ENCODE results near the gene HTR6.
"Not testable (repeated sequence)": the region's sequence is repeated elsewhere in the genome, so short reads cannot be mapped to it uniquely, and the experiment has no call there.

The HTR6 gene

GRCh38 chr1:19637606-19638005 is 27.1 kb upstream of the HTR6 start:
- no peak for DNase-seq
- Histone ChIP-seq H3K4me2 (ENCODE audit: low read depth, low read length) (no peak overlapping the region), H4K20me1 (ENCODE audit: insufficient read depth, low read length) (no peaks in the 10 kb centered on the region), H3K9me2 (replicated peaks; ENCODE audit: insufficient read depth, low read length) (no peaks in the 10 kb centered on the region), H3K4me3 (ENCODE audit: low read length) (no peak overlapping the region), H3K4me1 (ENCODE audit: low read length) (no peaks in the 10 kb centered on the region), H3K36me3 (replicated peaks; ENCODE audit: insufficient read depth, low read length) (no peaks in the 10 kb centered on the region), H3K27me3 (replicated peaks; ENCODE audit: insufficient read depth, low read length) (peaks cover 6% of the 10 kb centered on the region; the same call in 1 of the 2 replicates), H3K9me3 (replicated peaks; ENCODE audit: insufficient read depth, low read length) (no peaks in the 10 kb centered on the region), H3K27ac (ENCODE audit: low read length) (no peak overlapping the region), H2AFZ (ENCODE audit: low read length) (no peak overlapping the region), H3K79me2 (ENCODE audit: low read length) (no peaks in the 10 kb centered on the region), H3F3A (ENCODE audit: insufficient read depth, low read length) (no peaks in the 10 kb centered on the region), H3K9ac (ENCODE audit: low read length) (no peak overlapping the region)
- TF ChIP-seq CTCF (IDR thresholded peaks at IDR 0.05; ENCODE audit: low read length) (no peak), EZH2 (optimal IDR thresholded peaks at IDR 0.05; ENCODE audit: low read depth, low read length) (no peak), EZH2phosphoT487 (IDR thresholded peaks at IDR 0.05; ENCODE audit: low read length) (no peak)

GRCh38 chr1:19639228-19639627 is 25.4 kb upstream of the HTR6 start:
- H3K4me3 ChIP-seq (ENCODE audit: low read length); H3K79me2 ChIP-seq (ENCODE audit: low read length); H3K9me3 ChIP-seq (replicated peaks; ENCODE audit: insufficient read depth, low read length); H3K4me2 ChIP-seq (ENCODE audit: low read depth, low read length); H3F3A ChIP-seq (ENCODE audit: insufficient read depth, low read length); DNase-seq; H3K36me3 ChIP-seq (replicated peaks; ENCODE audit: insufficient read depth, low read length); H3K27ac ChIP-seq (ENCODE audit: low read length); H3K9ac ChIP-seq (ENCODE audit: low read length); H2AFZ ChIP-seq (ENCODE audit: low read length); H3K9me2 ChIP-seq (replicated peaks; ENCODE audit: insufficient read depth, low read length); H3K4me1 ChIP-seq (ENCODE audit: low read length); H4K20me1 ChIP-seq (ENCODE audit: insufficient read depth, low read length): not testable (repeated sequence)
- peaks cover 17% of the 10 kb centered on the region for H3K27me3 ChIP-seq (replicated peaks; ENCODE audit: insufficient read depth, low read length)

- H2AFZ ChIP-seq (ENCODE audit: low read length), result no peak overlapping the region
- H3K27me3 ChIP-seq (replicated peaks; ENCODE audit: insufficient read depth, low read length), result peaks cover 22% of the 10 kb centered on the region
- TF ChIP-seq EZH2 (optimal IDR thresholded peaks at IDR 0.05; ENCODE audit: low read depth, low read length) (no peak), CTCF (IDR thresholded peaks at IDR 0.05; ENCODE audit: low read length) (no peak), EZH2phosphoT487 (IDR thresholded peaks at IDR 0.05; ENCODE audit: low read length) (no peak)
- H4K20me1 ChIP-seq (ENCODE audit: insufficient read depth, low read length), result no peaks in the 10 kb centered on the region
- no peaks in the 10 kb centered on the region for H3K9me3 ChIP-seq (replicated peaks; ENCODE audit: insufficient read depth, low read length)
- no peaks in the 10 kb centered on the region for H3F3A ChIP-seq (ENCODE audit: insufficient read depth, low read length)
- H3K27ac ChIP-seq (ENCODE audit: low read length), result no peak overlapping the region
- no peak overlapping the region for H3K4me2 ChIP-seq (ENCODE audit: low read depth, low read length)
- H3K79me2 ChIP-seq (ENCODE audit: low read length), result no peaks in the 10 kb centered on the region
- H3K4me3 ChIP-seq (ENCODE audit: low read length), result no peak overlapping the region
- H3K36me3 ChIP-seq (replicated peaks; ENCODE audit: insufficient read depth, low read length), result no peaks in the 10 kb centered on the region
- no peak overlapping the region for H3K9ac ChIP-seq (ENCODE audit: low read length)
- no peaks in the 10 kb centered on the region for H3K4me1 ChIP-seq (ENCODE audit: low read length)
- DNase-seq, result no peak
- no peaks in the 10 kb centered on the region for H3K9me2 ChIP-seq (replicated peaks; ENCODE audit: insufficient read depth, low read length)
Measured at GRCh38 chr1:19639999-19640362, 24.7 kb upstream of the HTR6 start.

GRCh38 chr1:19640363-19641316 is 24.0 kb upstream of the HTR6 start:
- H3F3A ChIP-seq (ENCODE audit: insufficient read depth, low read length), result no peaks in the 10 kb centered on the region
- no peaks in the 10 kb centered on the region for H3K9me2 ChIP-seq (replicated peaks; ENCODE audit: insufficient read depth, low read length)
- peaks cover 28% of the 10 kb centered on the region for H3K27me3 ChIP-seq (replicated peaks; ENCODE audit: insufficient read depth, low read length)
- no peaks in the 10 kb centered on the region for H3K4me1 ChIP-seq (ENCODE audit: low read length)
- H3K4me2 ChIP-seq (ENCODE audit: low read depth, low read length), result no peak overlapping the region
- H3K36me3 ChIP-seq (replicated peaks; ENCODE audit: insufficient read depth, low read length), result no peaks in the 10 kb centered on the region
- DNase-seq, result no peak
- no peaks in the 10 kb centered on the region for H3K79me2 ChIP-seq (ENCODE audit: low read length)
- no peak overlapping the region for H3K27ac ChIP-seq (ENCODE audit: low read length)
- TF ChIP-seq CTCF (IDR thresholded peaks at IDR 0.05; ENCODE audit: low read length) (no peak), EZH2phosphoT487 (IDR thresholded peaks at IDR 0.05; ENCODE audit: low read length) (no peak), EZH2 (optimal IDR thresholded peaks at IDR 0.05; ENCODE audit: low read depth, low read length) (no peak)
- no peak overlapping the region for H3K9ac ChIP-seq (ENCODE audit: low read length)
- H2AFZ ChIP-seq (ENCODE audit: low read length), result no peak overlapping the region
- no peaks in the 10 kb centered on the region for H4K20me1 ChIP-seq (ENCODE audit: insufficient read depth, low read length)
- H3K4me3 ChIP-seq (ENCODE audit: low read length), result no peak overlapping the region
- H3K9me3 ChIP-seq (replicated peaks; ENCODE audit: insufficient read depth, low read length), result no peaks in the 10 kb centered on the region

Measured in MM.1S (cell line).